ENCODE measurements around the gene NCS1. TPM values are rescaled to one million over a fixed set of nuclear protein-coding genes. Genes with fewer than 3 reads are reported as not detected.

Gene NCS1
- total RNA-seq, 1 donor from 2014 or later, result 26.6 TPM

GRCh38 chr9:130262061-130262745 is 90.0 kb downstream of the NCS1 start:
- no peak for TF ChIP-seq CTCF (IDR thresholded peaks at IDR 0.05; ENCODE audit: insufficient read depth, low read length, severe bottlenecking)
- DNase-seq (ENCODE audit: low read depth), result no peak
- Histone ChIP-seq H3K4me3 (ENCODE audit: low read depth, low read length) (no peak overlapping the region), H3K27me3 (ENCODE audit: control insufficient read depth, insufficient read depth, low read length) (peaks cover 22% of the 10 kb centered on the region), H3K36me3 (ENCODE audit: control insufficient read depth, insufficient read depth, low read length) (no peaks in the 10 kb centered on the region)
- no peak for FAIRE-seq

- no peak for DNase-seq (ENCODE audit: low read depth)
- no peak overlapping the region for H3K4me3 ChIP-seq (ENCODE audit: low read depth, low read length)
- no peaks in the 10 kb centered on the region for H3K36me3 ChIP-seq (ENCODE audit: control insufficient read depth, insufficient read depth, low read length)
- no peak for FAIRE-seq
- peaks cover 26% of the 10 kb centered on the region for H3K27me3 ChIP-seq (ENCODE audit: control insufficient read depth, insufficient read depth, low read length)
- TF ChIP-seq CTCF (IDR thresholded peaks at IDR 0.05; ENCODE audit: insufficient read depth, low read length, severe bottlenecking), result no peak
Observed at GRCh38 chr9:130262771-130263170, 90.6 kb downstream of the NCS1 start.

- Histone ChIP-seq H3K27me3 (ENCODE audit: control insufficient read depth, insufficient read depth, low read length) (peaks cover 34% of the 10 kb centered on the region), H3K4me3 (ENCODE audit: low read depth, low read length) (no peak overlapping the region)
- FAIRE-seq, result no peak
Observed at GRCh38 chr9:130263601-130264413, 91.6 kb downstream of the NCS1 start.

GRCh38 chr9:130264414-130265350 is 92.5 kb downstream of the NCS1 start:
- peaks cover 34% of the 10 kb centered on the region for H3K27me3 ChIP-seq (ENCODE audit: control insufficient read depth, insufficient read depth, low read length)
- TF ChIP-seq CTCF (IDR thresholded peaks at IDR 0.05; ENCODE audit: insufficient read depth, low read length, severe bottlenecking), result no peak
- DNase-seq (ENCODE audit: low read depth) (no peak), FAIRE-seq (no peak)
- H3K36me3 ChIP-seq (ENCODE audit: control insufficient read depth, insufficient read depth, low read length), result no peaks in the 10 kb centered on the region
- no peak overlapping the region for H3K4me3 ChIP-seq (ENCODE audit: low read depth, low read length)

More at GRCh38 chr9:130263601-130264413, 91.6 kb downstream of the NCS1 start:
- TF ChIP-seq CTCF (IDR thresholded peaks at IDR 0.05; ENCODE audit: insufficient read depth, low read length, severe bottlenecking), result peak; percentile 34
- no peaks in the 10 kb centered on the region for H3K36me3 ChIP-seq (ENCODE audit: control insufficient read depth, insufficient read depth, low read length)
- DNase-seq (ENCODE audit: low read depth), result peak; percentile 40

GRCh38 chr9:130265431-130266235 is 93.4 kb downstream of the NCS1 start, which contains the start of gene HMCN2:
HMCN2 (plus strand) TSS chr9:130265760; CDS start chr9:130265879, 119 bp downstream.
- Histone ChIP-seq H3K36me3 (ENCODE audit: control insufficient read depth, insufficient read depth, low read length) (no peaks in the 10 kb centered on the region), H3K27me3 (ENCODE audit: control insufficient read depth, insufficient read depth, low read length) (peaks cover 33% of the 10 kb centered on the region), H3K4me3 (ENCODE audit: low read depth, low read length) (no peak within 1 kb of the TSS)
- FAIRE-seq (no peak), DNase-seq (ENCODE audit: low read depth) (no peak)
- TF ChIP-seq CTCF (IDR thresholded peaks at IDR 0.05; ENCODE audit: insufficient read depth, low read length, severe bottlenecking), result no peak

All from bronchial epithelial cell (primary cell).